ENCODE results near the gene CDH6.

CDH6 gene

GRCh38 chr5:31255041-31255440 lies 61.6 kb downstream of the CDH6 start:
- FAIRE-seq = no peak

GRCh38 chr5:31268256-31268655 lies 74.8 kb downstream of the CDH6 start:
- FAIRE-seq = no peak

GRCh38 chr5:31268686-31269085 lies 75.2 kb downstream of the CDH6 start:
- no peak for FAIRE-seq

- FAIRE-seq = no peak
These were observed 75.8 kb downstream of the CDH6 start for GRCh38 chr5:31269259-31269658.

- no peak for FAIRE-seq
These were observed 76.9 kb downstream of the CDH6 start for GRCh38 chr5:31270396-31270795.

- FAIRE-seq = no peak
These were observed 78.1 kb downstream of the CDH6 start for GRCh38 chr5:31271567-31271966.

- no peak for FAIRE-seq
These were observed 79.7 kb downstream of the CDH6 start for GRCh38 chr5:31273161-31273560.

GRCh38 chr5:31273631-31274378 lies 80.3 kb downstream of the CDH6 start:
- no peak for FAIRE-seq

GRCh38 chr5:31280210-31280609 lies 86.7 kb downstream of the CDH6 start:
- FAIRE-seq = no peak

- FAIRE-seq = no peak
These were observed 89.8 kb downstream of the CDH6 start for GRCh38 chr5:31283326-31283725.

GRCh38 chr5:31285025-31285424 lies 91.5 kb downstream of the CDH6 start:
- no peak for FAIRE-seq

GRCh38 chr5:31287985-31288384 lies 94.5 kb downstream of the CDH6 start:
- FAIRE-seq = no peak

GRCh38 chr5:31289429-31289828 lies 95.9 kb downstream of the CDH6 start:
- FAIRE-seq = no peak

GRCh38 chr5:31291323-31291854 lies 97.9 kb downstream of the CDH6 start:
- FAIRE-seq = no peak

GRCh38 chr5:31300501-31300900 lies 107.0 kb downstream of the CDH6 start:
- FAIRE-seq = no peak

- FAIRE-seq = no peak
These were observed 108.3 kb downstream of the CDH6 start for GRCh38 chr5:31301833-31302232.

GRCh38 chr5:31303688-31304087 lies 110.2 kb downstream of the CDH6 start:
- FAIRE-seq = no peak

- no peak for FAIRE-seq
These were observed 124.2 kb downstream of the CDH6 start for GRCh38 chr5:31317665-31318064.

GRCh38 chr5:31319335-31319734 lies 125.8 kb downstream of the CDH6 start:
- no peak for FAIRE-seq

GRCh38 chr5:31322946-31323345 lies 129.5 kb downstream of the CDH6 start:
- FAIRE-seq = no peak

- FAIRE-seq = no peak
These were observed 131.4 kb downstream of the CDH6 start for GRCh38 chr5:31324842-31325241.

GRCh38 chr5:31328040-31328733 lies 134.7 kb downstream of the CDH6 start:
- FAIRE-seq = no peak

GRCh38 chr5:31329715-31330114 lies 136.2 kb downstream of the CDH6 start:
- FAIRE-seq = no peak

- no peak for FAIRE-seq
These were observed 138.7 kb downstream of the CDH6 start for GRCh38 chr5:31332160-31332559.

Data from colon (tissue), 2 donors.